Stimulated activated CD4-positive, alpha-beta T cell treated with anti-CD3 and anti-CD28 coated beads, Interleukin-4, amount 100 ng/mL, for 4 hours (primary cell): ENCODE results near the gene SUPV3L1.
"Not testable (repeated sequence)": the region's sequence is repeated elsewhere in the genome, so short reads cannot be mapped to it uniquely, and the experiment has no call there.

ENCODE experiments used
- DNase-seq, 2 experiments: peaks; one replicate each; pipeline ENCODE4 v3.0.0-alpha.2; 2020

Gene SUPV3L1

GRCh38 chr10:69232736-69233480 is 52.9 kb downstream of the SUPV3L1 start:
- DNase-seq, result peak in 1 of 2 experiments; percentile 31

GRCh38 chr10:69234447-69234846 is 54.4 kb downstream of the SUPV3L1 start:
- no peak for DNase-seq

- DNase-seq, result peak; percentile 75 to 88
Measured at GRCh38 chr10:69237528-69238159, 57.6 kb downstream of the SUPV3L1 start.

- no peak for DNase-seq
Measured at GRCh38 chr10:69239136-69239535, 59.1 kb downstream of the SUPV3L1 start.

GRCh38 chr10:69239816-69240434 is 59.9 kb downstream of the SUPV3L1 start:
- DNase-seq, result no peak

GRCh38 chr10:69240455-69240854 is 60.4 kb downstream of the SUPV3L1 start:
- no peak for DNase-seq

GRCh38 chr10:69241575-69241974 is 61.5 kb downstream of the SUPV3L1 start:
- DNase-seq, result no peak

GRCh38 chr10:69242040-69242851 is 62.2 kb downstream of the SUPV3L1 start:
- no peak for DNase-seq

GRCh38 chr10:69242852-69243212 is 62.8 kb downstream of the SUPV3L1 start:
- no peak for DNase-seq

- no peak for DNase-seq
Measured at GRCh38 chr10:69243817-69244216, 63.8 kb downstream of the SUPV3L1 start.

- no peak for DNase-seq
Measured at GRCh38 chr10:69246036-69246435, 66.0 kb downstream of the SUPV3L1 start.

GRCh38 chr10:69246581-69247312 is 66.7 kb downstream of the SUPV3L1 start:
- DNase-seq, result no peak

GRCh38 chr10:69247313-69247710 is 67.3 kb downstream of the SUPV3L1 start:
- DNase-seq, result no peak

- DNase-seq, result no peak
Measured at GRCh38 chr10:69248117-69248730, 68.2 kb downstream of the SUPV3L1 start.

GRCh38 chr10:69250041-69250440 is 70.0 kb downstream of the SUPV3L1 start:
- DNase-seq, result no peak

GRCh38 chr10:69251417-69251816 is 71.4 kb downstream of the SUPV3L1 start:
- DNase-seq, result not testable (repeated sequence)

GRCh38 chr10:69253171-69253570 is 73.1 kb downstream of the SUPV3L1 start:
- DNase-seq, result no peak

- no peak for DNase-seq
Measured at GRCh38 chr10:69254877-69255276, 74.8 kb downstream of the SUPV3L1 start.
